ENCODE data around the gene LCLAT1. TPM values are rescaled to one million over a fixed set of nuclear protein-coding genes. Genes with fewer than 3 reads are reported as not detected.

The LCLAT1 gene
- total RNA-seq, 2 experiments from 2014 or later: 8.3 to 10.2 TPM

GRCh38 chr2:30433541-30434299 is 13.3 kb upstream of the LCLAT1 start:
- no peak overlapping the region for H3K27ac Mint-ChIP-seq
- POLR2A ChIA-PET: no interaction called here
- Histone ChIP-seq H3K36me3 (ENCODE audit: insufficient read depth, low read length) (no peaks in the 10 kb centered on the region), H3K4me1 (ENCODE audit: insufficient read depth, low read length) (no peaks in the 10 kb centered on the region), H3K27ac (ENCODE audit: low read depth in 1 of 2, low read length in 2 of 2) (no peak overlapping the region), H3K4me3 (ENCODE audit: low read length) (no peak overlapping the region), H3K9me3 (ENCODE audit: control insufficient read depth in 1 of 2, insufficient read depth in 1 of 2, low read length in 2 of 2) (no peaks in the 10 kb centered on the region), H3K27me3 (ENCODE audit: control insufficient read depth in 1 of 2, insufficient read depth in 2 of 2, low read length in 2 of 2) (no peaks in the 10 kb centered on the region)
- intact Hi-C loops (cut with DNase I, micrococcal nuclease): no loop called here
- no peak overlapping the region for H3K4me3 Mint-ChIP-seq
- H3K27me3 Mint-ChIP-seq: no peaks in the 10 kb centered on the region
- H3K9me3 Mint-ChIP-seq: no peaks in the 10 kb centered on the region
- DNase-seq (no peak), ATAC-seq (ENCODE audit: poor library complexity) (no peak)
- TF ChIP-seq CTCF (IDR thresholded peaks at IDR 0.05): no peak
- CTCF ChIA-PET: interaction anchor here (1.6 kb wide), 1 partner anchor 11 kb away, joined by 4 read pairs; no protein-coding TSS in a partner anchor
- no peaks in the 10 kb centered on the region for H3K36me3 Mint-ChIP-seq (ENCODE audit: low read depth)
- H3K4me1 Mint-ChIP-seq (ENCODE audit: low read depth): peaks cover 7% of the 10 kb centered on the region

- H3K9me3 Mint-ChIP-seq: no peaks in the 10 kb centered on the region
- ChIA-PET POLR2A (no interaction called here), CTCF (no interaction called here)
- Histone ChIP-seq H3K27me3 (ENCODE audit: control insufficient read depth in 1 of 2, insufficient read depth in 2 of 2, low read length in 2 of 2) (no peaks in the 10 kb centered on the region), H3K4me1 (ENCODE audit: insufficient read depth, low read length) (peaks cover 2% of the 10 kb centered on the region), H3K9me3 (ENCODE audit: control insufficient read depth in 1 of 2, insufficient read depth in 1 of 2, low read length in 2 of 2) (no peaks in the 10 kb centered on the region), H3K4me3 (ENCODE audit: low read length) (no peak overlapping the region), H3K36me3 (ENCODE audit: insufficient read depth, low read length) (no peaks in the 10 kb centered on the region), H3K27ac (ENCODE audit: low read depth in 1 of 2, low read length in 2 of 2) (no peak overlapping the region)
- ATAC-seq (ENCODE audit: poor library complexity) (no peak), DNase-seq (no peak)
- intact Hi-C loops (cut with DNase I, micrococcal nuclease): no loop called here
- peaks cover 4% of the 10 kb centered on the region for H3K4me1 Mint-ChIP-seq (ENCODE audit: low read depth)
- H3K27me3 Mint-ChIP-seq: no peaks in the 10 kb centered on the region
- TF ChIP-seq CTCF (IDR thresholded peaks at IDR 0.05): no peak
- H3K27ac Mint-ChIP-seq: no peak overlapping the region
- H3K36me3 Mint-ChIP-seq (ENCODE audit: low read depth): no peaks in the 10 kb centered on the region
- H3K4me3 Mint-ChIP-seq: no peak overlapping the region
Measured at GRCh38 chr2:30434708-30435107, 12.3 kb upstream of the LCLAT1 start.

GRCh38 chr2:30436859-30437435 is 10.1 kb upstream of the LCLAT1 start:
- H3K27ac Mint-ChIP-seq: no peak overlapping the region
- Histone ChIP-seq H3K36me3 (ENCODE audit: insufficient read depth, low read length) (no peaks in the 10 kb centered on the region), H3K9me3 (ENCODE audit: control insufficient read depth in 1 of 2, insufficient read depth in 1 of 2, low read length in 2 of 2) (no peaks in the 10 kb centered on the region), H3K27ac (ENCODE audit: low read depth in 1 of 2, low read length in 2 of 2) (peak overlapping the region in 1 of 2 donors; percentile 11), H3K4me1 (ENCODE audit: insufficient read depth, low read length) (peaks cover 7% of the 10 kb centered on the region), H3K27me3 (ENCODE audit: control insufficient read depth in 1 of 2, insufficient read depth in 2 of 2, low read length in 2 of 2) (no peaks in the 10 kb centered on the region), H3K4me3 (ENCODE audit: low read length) (no peak overlapping the region)
- no peak overlapping the region for H3K4me3 Mint-ChIP-seq
- intact Hi-C loops (cut with DNase I, micrococcal nuclease): no loop called here
- ChIA-PET POLR2A (interaction anchor here (1.2 to 1.6 kb wide), 3 partner anchors 11 to 102 kb away, joined by 3 to 4 read pairs (median 3); no protein-coding TSS in a partner anchor), CTCF (no interaction called here)
- no peak for TF ChIP-seq CTCF (IDR thresholded peaks at IDR 0.05)
- H3K27me3 Mint-ChIP-seq: no peaks in the 10 kb centered on the region
- no peaks in the 10 kb centered on the region for H3K36me3 Mint-ChIP-seq (ENCODE audit: low read depth)
- H3K4me1 Mint-ChIP-seq (ENCODE audit: low read depth): peaks cover 18% of the 10 kb centered on the region
- no peaks in the 10 kb centered on the region for H3K9me3 Mint-ChIP-seq
- DNase-seq: peak in 1 of 14 experiments; percentile 8
- ATAC-seq (ENCODE audit: poor library complexity): no peak

Measured in CD4-positive, alpha-beta T cell (primary cell).